GM13977 (cell line): ENCODE data around the gene VTA1.
"Not testable (repeated sequence)": the region's sequence is repeated elsewhere in the genome, so short reads cannot be mapped to it uniquely, and the experiment has no call there.

Experiments
- DNase-seq: peaks from one replicate; pipeline ENCODE4 v3.0.0; 2012; ENCODE audit warnings: low spot score
- in situ Hi-C: fragments of 300-500 bp; cut with MboI; formaldehyde crosslinking; loops from one replicate; pipeline ENCODE4 v1.12.0; 2022; ENCODE audit warnings: low sequenced_read_pairs, low pct_unique_long_range_greater_than_20kb, mixed read lengths, inconsistent platforms; ENCODE audit not compliant: unreplicated experiment
- TF ChIP-seq, protein P1 (sequence below): IDR thresholded peaks from 2 replicates; pipeline ENCODE4 v1.5.1; 2012; ENCODE audit warnings: mild to moderate bottlenecking, control low read depth; ENCODE audit not compliant: insufficient read depth; ENCODE audit errors: extremely low read depth, missing control alignments

Gene VTA1

DNA sequence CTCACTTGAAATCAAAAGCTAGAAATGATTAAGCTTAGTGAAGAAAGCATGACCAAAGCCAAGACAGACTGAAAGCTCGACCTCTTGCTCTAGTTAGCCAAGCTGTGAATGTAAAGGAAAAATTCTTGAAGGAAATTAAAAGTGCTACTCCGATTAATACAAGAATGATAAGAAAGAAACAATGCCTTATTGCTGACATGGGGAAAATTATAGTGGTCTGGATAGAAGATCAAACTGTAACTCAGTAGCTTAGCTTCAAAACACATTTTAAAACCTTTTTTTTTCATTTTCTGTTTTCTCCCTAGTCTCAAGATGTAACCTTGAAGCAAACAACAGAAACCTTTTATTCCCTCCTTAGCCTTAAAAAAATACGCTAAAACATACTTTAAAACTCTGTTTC lies 25.7 kb upstream of the VTA1 start:
- no peak for DNase-seq
- TF ChIP-seq, protein P1, sequence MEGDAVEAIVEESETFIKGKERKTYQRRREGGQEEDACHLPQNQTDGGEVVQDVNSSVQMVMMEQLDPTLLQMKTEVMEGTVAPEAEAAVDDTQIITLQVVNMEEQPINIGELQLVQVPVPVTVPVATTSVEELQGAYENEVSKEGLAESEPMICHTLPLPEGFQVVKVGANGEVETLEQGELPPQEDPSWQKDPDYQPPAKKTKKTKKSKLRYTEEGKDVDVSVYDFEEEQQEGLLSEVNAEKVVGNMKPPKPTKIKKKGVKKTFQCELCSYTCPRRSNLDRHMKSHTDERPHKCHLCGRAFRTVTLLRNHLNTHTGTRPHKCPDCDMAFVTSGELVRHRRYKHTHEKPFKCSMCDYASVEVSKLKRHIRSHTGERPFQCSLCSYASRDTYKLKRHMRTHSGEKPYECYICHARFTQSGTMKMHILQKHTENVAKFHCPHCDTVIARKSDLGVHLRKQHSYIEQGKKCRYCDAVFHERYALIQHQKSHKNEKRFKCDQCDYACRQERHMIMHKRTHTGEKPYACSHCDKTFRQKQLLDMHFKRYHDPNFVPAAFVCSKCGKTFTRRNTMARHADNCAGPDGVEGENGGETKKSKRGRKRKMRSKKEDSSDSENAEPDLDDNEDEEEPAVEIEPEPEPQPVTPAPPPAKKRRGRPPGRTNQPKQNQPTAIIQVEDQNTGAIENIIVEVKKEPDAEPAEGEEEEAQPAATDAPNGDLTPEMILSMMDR: no peak
- in situ Hi-C loops: loop anchor here (25.0 kb wide), 1 partner anchor 134 kb away; no protein-coding TSS in a partner anchor

DNA sequence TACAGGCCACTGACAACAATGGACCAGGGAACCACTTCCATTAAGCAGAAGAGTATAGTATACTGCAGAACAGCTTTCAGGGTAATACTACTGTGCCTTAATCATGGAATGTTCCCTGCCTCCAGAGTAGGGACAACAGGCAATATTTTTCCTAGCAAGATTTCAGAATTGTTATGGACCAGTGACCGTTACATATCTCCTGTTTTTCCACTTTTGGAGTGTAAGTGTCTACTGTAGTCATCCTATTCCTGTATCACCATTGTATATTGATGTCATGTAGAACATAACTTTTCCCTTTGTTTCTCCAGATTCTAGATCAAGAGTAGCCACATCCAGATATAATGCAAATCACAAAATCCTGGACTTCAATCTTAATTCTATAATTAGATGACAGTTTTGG lies 16.2 kb upstream of the VTA1 start:
- DNase-seq: no peak
- TF ChIP-seq, protein P1: no peak
- in situ Hi-C loops: loop anchor here (25.0 kb wide), 1 partner anchor 256 kb away; no protein-coding TSS in a partner anchor

DNA sequence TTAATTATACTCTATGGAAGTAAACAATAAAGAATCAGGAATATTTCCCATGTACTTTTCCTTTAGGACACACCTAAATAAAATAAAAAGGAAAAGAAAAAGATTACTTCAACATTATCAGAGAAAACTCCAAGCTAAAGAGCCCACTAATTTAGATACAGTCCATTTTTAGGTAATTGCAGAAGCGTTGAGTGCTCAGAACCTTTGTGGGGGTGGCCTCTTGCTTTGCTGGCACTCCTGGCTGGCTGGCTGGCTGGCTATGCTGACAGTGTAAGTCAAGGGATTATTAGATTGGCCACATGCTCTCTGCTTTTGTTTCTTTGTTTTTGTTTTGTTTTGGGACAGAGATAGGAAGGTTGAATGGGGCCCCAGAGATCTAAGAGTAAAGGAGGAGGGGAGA lies 14.4 kb upstream of the VTA1 start, which contains the start of gene GJE1:
Gene GJE1, plus strand, starts transcription at position 301 of the 400 bp plus-strand sequence. CDS start 234 bp downstream, outside the sequence.
- no peak for DNase-seq
- in situ Hi-C loops: loop anchor here (25.0 kb wide), 1 partner anchor 255 kb away; no protein-coding TSS in a partner anchor
- TF ChIP-seq, protein P1: no peak

GRCh38 chr6:142138876-142139275 lies 8.2 kb upstream of the VTA1 start:
- in situ Hi-C loops: loop anchor here (25.0 kb wide), 1 partner anchor 248 kb away; no protein-coding TSS in a partner anchor
- TF ChIP-seq, protein P1: no peak
- DNase-seq: no peak

GRCh38 chr6:142141531-142141930 lies 5.5 kb upstream of the VTA1 start:
- in situ Hi-C loops: loop anchor here (25.0 kb wide), 1 partner anchor 246 kb away; no protein-coding TSS in a partner anchor
- not testable (repeated sequence) for DNase-seq

DNA sequence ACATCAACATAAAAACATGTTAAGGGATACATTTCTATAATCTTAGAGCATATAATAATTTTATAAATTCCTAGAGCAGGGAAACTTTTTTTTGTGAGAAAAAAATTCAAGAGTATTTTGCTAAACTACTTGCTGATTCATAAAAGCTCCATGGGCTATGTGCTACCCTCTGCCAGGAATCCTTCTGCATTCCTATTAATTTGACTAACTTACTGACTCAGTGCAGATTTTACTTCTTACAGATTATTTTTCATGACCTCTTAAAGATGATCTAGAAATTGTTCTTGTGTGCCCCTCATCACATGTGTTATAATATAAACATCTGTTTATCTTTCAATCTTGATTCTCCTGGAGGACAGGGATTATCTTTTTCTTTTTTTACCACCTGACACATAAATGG lies 5.7 kb downstream of the VTA1 start:
- TF ChIP-seq, protein P1: no peak
- no peak for DNase-seq
- in situ Hi-C loops: no loop called here

DNA sequence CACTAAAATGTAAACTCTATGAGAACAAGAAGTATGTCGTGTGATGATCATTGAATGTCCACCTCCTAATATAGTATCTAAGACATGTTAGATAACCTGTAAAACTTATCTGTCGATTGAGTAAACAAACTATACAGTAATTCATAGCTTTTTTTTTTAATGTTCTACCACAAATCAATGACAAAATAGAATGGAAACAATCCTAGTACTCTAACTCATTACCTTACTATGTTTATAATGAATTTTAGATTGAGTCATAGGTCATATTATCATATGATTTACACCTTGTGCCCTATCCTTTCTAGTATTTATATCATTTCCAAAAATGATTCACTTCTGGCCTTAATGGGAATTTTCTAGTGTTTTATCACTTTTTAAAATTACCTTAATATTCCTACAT lies 6.1 kb downstream of the VTA1 start:
- TF ChIP-seq, protein P1: no peak
- in situ Hi-C loops: no loop called here
- DNase-seq: no peak
